Activated CD8-positive, alpha-beta memory T cell treated with anti-CD3 and anti-CD28 coated beads, Interleukin-2, amount 50 U/mL, for 24 hours (primary cell): ENCODE results near the gene TCP11.

Experiments used
- DNase-seq: peaks from one replicate; pipeline ENCODE4 v3.0.0-alpha.2; 2020; ENCODE audit errors: extremely low read depth

TCP11 gene

GRCh38 chr6:35141007-35141655, at the start of gene TCP11:
Gene TCP11, minus strand, starts transcription at chr6:35141339. Its CDS starts 469 bp downstream, at chr6:35140870.
- no peak for DNase-seq

GRCh38 chr6:35190306-35190705, 49.2 kb upstream of the TCP11 start:
- no peak for DNase-seq

- DNase-seq = no peak
Observed at GRCh38 chr6:35188886-35189285, 47.7 kb upstream of the TCP11 start.

GRCh38 chr6:35186571-35186970, 45.4 kb upstream of the TCP11 start:
- no peak for DNase-seq

- DNase-seq = no peak
Observed at GRCh38 chr6:35185971-35186370, 44.8 kb upstream of the TCP11 start.

GRCh38 chr6:35185302-35185681, 44.2 kb upstream of the TCP11 start:
- DNase-seq = no peak

- DNase-seq = no peak
Observed at GRCh38 chr6:35184580-35185301, 43.6 kb upstream of the TCP11 start.

- DNase-seq = no peak
Observed at GRCh38 chr6:35183935-35184334, 42.8 kb upstream of the TCP11 start.

GRCh38 chr6:35183281-35183680, 42.1 kb upstream of the TCP11 start:
- no peak for DNase-seq

GRCh38 chr6:35181933-35182612, 40.9 kb upstream of the TCP11 start:
- no peak for DNase-seq

- DNase-seq = no peak
Observed at GRCh38 chr6:35181308-35181932, 40.3 kb upstream of the TCP11 start.

GRCh38 chr6:35179901-35180535, 38.9 kb upstream of the TCP11 start:
- no peak for DNase-seq

- DNase-seq = no peak
Observed at GRCh38 chr6:35178932-35179832, 38.0 kb upstream of the TCP11 start.

- DNase-seq = no peak
Observed at GRCh38 chr6:35178012-35178411, 36.9 kb upstream of the TCP11 start.

GRCh38 chr6:35177596-35177995, 36.5 kb upstream of the TCP11 start:
- DNase-seq = no peak

- DNase-seq = no peak
Observed at GRCh38 chr6:35177157-35177556, 36.0 kb upstream of the TCP11 start.

- no peak for DNase-seq
Observed at GRCh38 chr6:35176301-35177024, 35.3 kb upstream of the TCP11 start.

- DNase-seq = no peak
Observed at GRCh38 chr6:35174501-35174900, 33.4 kb upstream of the TCP11 start.

- DNase-seq = no peak
Observed at GRCh38 chr6:35174088-35174434, 32.9 kb upstream of the TCP11 start.

- no peak for DNase-seq
Observed at GRCh38 chr6:35173427-35174087, 32.4 kb upstream of the TCP11 start.
